ENCODE data around the gene KYAT1.

DNA sequence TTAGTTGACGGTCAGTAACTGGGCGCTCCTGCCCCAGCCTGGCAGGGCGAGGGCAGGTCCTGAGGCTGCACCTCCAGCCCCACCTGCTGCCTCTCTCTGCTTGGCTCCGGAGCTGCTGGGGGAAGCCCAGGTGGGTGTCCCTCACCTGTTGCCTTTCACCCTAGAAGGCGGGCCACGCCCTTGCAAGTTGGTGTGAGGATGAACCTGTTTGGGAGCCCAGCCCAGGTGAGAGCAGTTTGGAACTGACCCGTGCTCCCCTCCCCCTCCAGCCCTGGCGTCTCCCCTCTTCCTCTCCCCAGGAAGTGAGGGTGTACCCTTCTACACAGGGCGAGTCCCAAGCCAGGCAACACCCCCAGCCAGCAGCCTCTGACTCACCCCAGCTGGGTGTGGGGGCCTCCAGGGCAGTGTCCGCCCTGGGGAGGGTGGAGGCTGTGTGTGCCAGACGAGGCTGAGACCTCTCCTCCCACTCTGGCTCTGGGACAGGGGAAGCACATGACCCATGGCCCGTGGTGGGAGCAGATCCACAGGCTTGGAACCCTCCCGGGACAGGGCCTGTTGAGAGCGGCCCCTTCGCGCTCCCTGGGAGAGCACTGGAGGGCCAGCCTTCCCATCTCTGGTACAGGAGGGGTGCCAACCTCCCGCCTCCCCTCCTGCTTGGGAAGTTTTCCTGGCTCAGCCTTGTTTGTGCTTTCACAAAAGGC lies 10.6 kb upstream of the KYAT1 start:
- TF ChIP-seq, protein P1, sequence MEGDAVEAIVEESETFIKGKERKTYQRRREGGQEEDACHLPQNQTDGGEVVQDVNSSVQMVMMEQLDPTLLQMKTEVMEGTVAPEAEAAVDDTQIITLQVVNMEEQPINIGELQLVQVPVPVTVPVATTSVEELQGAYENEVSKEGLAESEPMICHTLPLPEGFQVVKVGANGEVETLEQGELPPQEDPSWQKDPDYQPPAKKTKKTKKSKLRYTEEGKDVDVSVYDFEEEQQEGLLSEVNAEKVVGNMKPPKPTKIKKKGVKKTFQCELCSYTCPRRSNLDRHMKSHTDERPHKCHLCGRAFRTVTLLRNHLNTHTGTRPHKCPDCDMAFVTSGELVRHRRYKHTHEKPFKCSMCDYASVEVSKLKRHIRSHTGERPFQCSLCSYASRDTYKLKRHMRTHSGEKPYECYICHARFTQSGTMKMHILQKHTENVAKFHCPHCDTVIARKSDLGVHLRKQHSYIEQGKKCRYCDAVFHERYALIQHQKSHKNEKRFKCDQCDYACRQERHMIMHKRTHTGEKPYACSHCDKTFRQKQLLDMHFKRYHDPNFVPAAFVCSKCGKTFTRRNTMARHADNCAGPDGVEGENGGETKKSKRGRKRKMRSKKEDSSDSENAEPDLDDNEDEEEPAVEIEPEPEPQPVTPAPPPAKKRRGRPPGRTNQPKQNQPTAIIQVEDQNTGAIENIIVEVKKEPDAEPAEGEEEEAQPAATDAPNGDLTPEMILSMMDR (IDR thresholded peaks at IDR 0.05), result no peak
- no peak for TF ChIP-seq POLR2A (IDR thresholded peaks at IDR 0.05)
